Stimulated activated naive CD4-positive, alpha-beta T cell treated with Interleukin-2 at 50 U/mL for 16 hours (primary cell): ENCODE measurements around the gene RNF213.
"Not testable (repeated sequence)": the region's sequence is repeated elsewhere in the genome, so short reads cannot be mapped to it uniquely, and the experiment has no call there.

Source experiments
- DNase-seq: peaks from one replicate; lab custom pipeline; 2025; lab: John Stamatoyannopoulos, UW

The RNF213 gene

GRCh38 chr17:80224683-80225082, 36.0 kb upstream of the RNF213 start:
- DNase-seq: no peak

- DNase-seq: no peak
These were observed 35.4 kb upstream of the RNF213 start for GRCh38 chr17:80225230-80225629.

- DNase-seq: no peak
These were observed 33.5 kb upstream of the RNF213 start for GRCh38 chr17:80227156-80227555.

GRCh38 chr17:80227666-80228065, 33.0 kb upstream of the RNF213 start:
- DNase-seq: no peak

- DNase-seq: no peak
These were observed 32.2 kb upstream of the RNF213 start for GRCh38 chr17:80228477-80228876.

- DNase-seq: no peak
These were observed 31.6 kb upstream of the RNF213 start for GRCh38 chr17:80229011-80229410.

GRCh38 chr17:80232438-80232837, 28.2 kb upstream of the RNF213 start:
- no peak for DNase-seq

- DNase-seq: no peak
These were observed 27.4 kb upstream of the RNF213 start for GRCh38 chr17:80233202-80233601.

GRCh38 chr17:80236911-80237310, 23.7 kb upstream of the RNF213 start:
- DNase-seq: no peak

GRCh38 chr17:80237386-80237785, 23.3 kb upstream of the RNF213 start:
- DNase-seq: no peak

- DNase-seq: no peak
These were observed 18.1 kb upstream of the RNF213 start for GRCh38 chr17:80242505-80242904.

GRCh38 chr17:80243526-80244433, 16.9 kb upstream of the RNF213 start:
- DNase-seq: no peak

- not testable (repeated sequence) for DNase-seq
These were observed 16.2 kb upstream of the RNF213 start for GRCh38 chr17:80244448-80244847.

- no peak for DNase-seq
These were observed 15.7 kb upstream of the RNF213 start for GRCh38 chr17:80244871-80245509.

- DNase-seq: no peak
These were observed 14.9 kb upstream of the RNF213 start for GRCh38 chr17:80245566-80246265.

- DNase-seq: no peak
These were observed 14.4 kb upstream of the RNF213 start for GRCh38 chr17:80246266-80246681.

- DNase-seq: no peak
These were observed 13.9 kb upstream of the RNF213 start for GRCh38 chr17:80246726-80247125.

- no peak for DNase-seq
These were observed 13.1 kb upstream of the RNF213 start for GRCh38 chr17:80247561-80247960.

- no peak for DNase-seq
These were observed 12.4 kb upstream of the RNF213 start for GRCh38 chr17:80248001-80248893.

- no peak for DNase-seq
These were observed 11.6 kb upstream of the RNF213 start for GRCh38 chr17:80248894-80249710.

- no peak for DNase-seq
These were observed 8.7 kb upstream of the RNF213 start for GRCh38 chr17:80251966-80252365.
